HEK293T (cell line): ENCODE data around the gene MYLK.

ENCODE experiments used
- ARNT ChIP-seq: fragments of 450-650 bp; IDR thresholded peaks from 2 replicates; pipeline ENCODE4 v1.6.1; 2017; ENCODE audit warnings: mild to moderate bottlenecking
- BHLHE40 ChIP-seq: fragments of 450-650 bp; IDR thresholded peaks from 2 replicates; pipeline ENCODE4 v1.6.1; 2016; ENCODE audit warnings: mild to moderate bottlenecking, moderate library complexity, borderline replicate concordance
- FOXA1 ChIP-seq: fragments of 450-650 bp; IDR thresholded peaks from 2 replicates; pipeline ENCODE4 v1.6.1; 2016; ENCODE audit warnings: mild to moderate bottlenecking
- HDGF ChIP-seq: fragments of 450-650 bp; IDR thresholded peaks from 2 replicates; pipeline ENCODE4 v1.6.1; 2017; ENCODE audit warnings: antibody characterized with exemption, borderline replicate concordance
- LEF1 ChIP-seq: fragments of 450-650 bp; IDR thresholded peaks from 2 replicates; pipeline ENCODE4 v1.6.1; 2017; ENCODE audit warnings: mild to moderate bottlenecking, borderline replicate concordance
- NFRKB ChIP-seq: fragments of 450-650 bp; IDR thresholded peaks from 2 replicates; pipeline ENCODE4 v1.6.1; 2016; ENCODE audit warnings: mild to moderate bottlenecking, moderate library complexity
- SP1 ChIP-seq: fragments of 450-650 bp; IDR thresholded peaks from 2 replicates; pipeline ENCODE4 v1.6.1; 2017
- SUZ12 ChIP-seq: fragments of 450-650 bp; IDR thresholded peaks from 2 replicates; pipeline ENCODE4 v1.6.1; 2016; ENCODE audit warnings: mild to moderate bottlenecking
- TARDBP ChIP-seq: fragments of 450-650 bp; IDR thresholded peaks from 2 replicates; pipeline ENCODE4 v1.6.1; 2016
- ZNF384 ChIP-seq: fragments of 450-650 bp; IDR thresholded peaks from 2 replicates; pipeline ENCODE4 v1.6.1; 2016

DNA sequence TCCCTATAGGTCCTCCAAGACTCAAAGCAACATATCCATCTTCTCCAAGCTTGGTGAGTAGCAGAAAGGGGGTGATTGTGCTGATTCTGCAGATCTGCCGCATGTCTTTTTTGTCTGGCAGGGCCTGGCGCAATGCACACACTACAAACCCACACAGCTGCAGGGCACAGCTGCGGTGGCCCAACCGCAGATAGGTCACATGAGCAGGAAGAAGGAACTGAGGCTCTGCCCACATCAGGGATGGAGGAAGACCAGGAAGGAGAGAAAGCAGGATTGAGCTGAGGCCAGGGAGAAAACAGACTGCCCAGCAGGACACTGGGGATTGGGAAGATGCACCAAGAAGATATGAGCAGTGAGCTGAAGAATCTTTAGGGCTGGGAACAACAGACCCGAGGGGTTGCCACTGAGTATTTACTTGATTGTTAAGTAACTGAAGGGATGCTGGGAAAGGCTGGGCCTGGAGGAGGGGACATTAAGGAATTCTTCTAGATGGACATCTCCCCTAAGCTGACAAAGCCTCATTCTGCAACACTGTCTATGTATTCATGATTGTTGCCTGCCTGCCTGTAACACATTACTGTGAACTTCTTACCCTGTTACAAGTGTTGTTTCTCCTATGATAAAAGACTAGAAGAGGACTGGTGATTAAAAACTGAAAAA is 126.7 kb downstream of the MYLK start:
- no peak for TF ChIP-seq LEF1
- TF ChIP-seq TARDBP = no peak
- TF ChIP-seq NFRKB = no peak
- no peak for TF ChIP-seq SP1
- no peak for TF ChIP-seq ARNT
- TF ChIP-seq SUZ12 = no peak
- no peak for TF ChIP-seq HDGF
- TF ChIP-seq FOXA1 = no peak
- TF ChIP-seq ZNF384 = no peak
- no peak for TF ChIP-seq BHLHE40
